Neuronal stem cell (in vitro differentiated cells): ENCODE results near the gene TFF3.

Experiments used
- DNase-seq: peaks from one replicate; pipeline ENCODE4 v3.0.0-alpha.2; 2013; ENCODE audit warnings: low spot score
- H2AFZ ChIP-seq: one replicate; pipeline ENCODE4 v1.6.1; 2013; ENCODE audit warnings: mild to moderate bottlenecking, low read length, inconsistent platforms
- H2AK5ac ChIP-seq: 2 replicates; pipeline ENCODE4 v1.6.1; 2013; ENCODE audit warnings: low read depth, mild to moderate bottlenecking, inconsistent platforms, low read length, moderate library complexity, mixed read lengths
- H2BK120ac ChIP-seq: 2 replicates; pipeline ENCODE4 v1.6.1; 2013; ENCODE audit warnings: low read depth, mild to moderate bottlenecking, inconsistent platforms, low read length, moderate library complexity, mixed read lengths
- H2BK12ac ChIP-seq: one replicate; pipeline ENCODE4 v1.6.1; 2013; ENCODE audit warnings: low read length, inconsistent platforms
- H2BK15ac ChIP-seq: 2 replicates; pipeline ENCODE4 v1.6.1; 2013; ENCODE audit warnings: mild to moderate bottlenecking, low read length, inconsistent platforms, mixed read lengths
- H2BK5ac ChIP-seq: one replicate; pipeline ENCODE4 v1.6.1; 2013; ENCODE audit warnings: inconsistent platforms, mild to moderate bottlenecking, low read length, moderate library complexity
- H3K14ac ChIP-seq: one replicate; pipeline ENCODE4 v1.6.1; 2013; ENCODE audit warnings: low read length, inconsistent platforms
- H3K18ac ChIP-seq: 2 replicates; pipeline ENCODE4 v1.6.1; 2013; ENCODE audit warnings: low read length, inconsistent platforms
- H3K23ac ChIP-seq: 2 replicates; pipeline ENCODE4 v1.6.1; 2013; ENCODE audit warnings: low read depth, mild to moderate bottlenecking, mixed read lengths, low read length, inconsistent platforms; ENCODE audit not compliant: poor library complexity
- H3K27ac ChIP-seq: replicated peaks from 3 replicates; pipeline ENCODE4 v1.5.1; 2013; ENCODE audit warnings: low read length, inconsistent platforms
- H3K27me3 ChIP-seq, 3 experiments: 2 replicates each; pipeline ENCODE4 v1.6.1; 2013; ENCODE audit warnings: low read length in 3 of 3, mild to moderate bottlenecking in 2 of 3, inconsistent platforms in 1 of 3, low read depth in 1 of 3, mixed read lengths in 1 of 3, moderate library complexity in 1 of 3; ENCODE audit not compliant: control insufficient read depth in 3 of 3, insufficient read depth in 3 of 3
- H3K36me3 ChIP-seq, 2 donors: replicated peaks in 1 of 2; 2 replicates each; pipeline ENCODE4 v1.6.1; 2013; ENCODE audit warnings: low read length in 2 of 2; ENCODE audit not compliant: control insufficient read depth in 2 of 2, insufficient read depth in 2 of 2
- H3K4ac ChIP-seq: 2 replicates; pipeline ENCODE4 v1.6.1; 2013; ENCODE audit warnings: inconsistent platforms, mild to moderate bottlenecking, low read length, moderate library complexity
- H3K4me1 ChIP-seq, 2 donors: 1 replicate in 1 of 2; 2 replicates in 1 of 2; pipeline ENCODE4 v1.6.1; 2013; ENCODE audit warnings: low read length in 2 of 2, low read depth in 1 of 2; ENCODE audit not compliant: control insufficient read depth in 2 of 2, insufficient read depth in 1 of 2
- H3K4me2 ChIP-seq: one replicate; pipeline ENCODE4 v1.6.1; 2013; ENCODE audit warnings: mild to moderate bottlenecking, low read length, inconsistent platforms; ENCODE audit not compliant: insufficient read depth, poor library complexity, severe bottlenecking
- H3K4me3 ChIP-seq, 2 donors: 2 replicates each; pipeline ENCODE4 v1.5.1; 2013; ENCODE audit warnings: low read length in 2 of 2, mild to moderate bottlenecking in 2 of 2, inconsistent platforms in 1 of 2, moderate library complexity in 1 of 2
- H3K79me1 ChIP-seq: one replicate; pipeline ENCODE4 v1.6.1; 2013; ENCODE audit warnings: low read depth, mild to moderate bottlenecking, inconsistent platforms, low read length, moderate library complexity
- H3K9ac ChIP-seq: one replicate; pipeline ENCODE4 v1.6.1; 2013; ENCODE audit warnings: mild to moderate bottlenecking, low read depth, low read length, inconsistent platforms; ENCODE audit not compliant: poor library complexity
- H3K9me3 ChIP-seq, 2 donors: replicated peaks in 1 of 2; 2 replicates each; pipeline versions ENCODE3 to v1.6.1; 2013; ENCODE audit warnings: low read length in 2 of 2, mild to moderate bottlenecking in 2 of 2, inconsistent platforms in 1 of 2, low read depth in 1 of 2, mixed read lengths in 1 of 2, moderate library complexity in 1 of 2; ENCODE audit not compliant: control insufficient read depth in 2 of 2, insufficient read depth in 1 of 2
- H4K8ac ChIP-seq: one replicate; pipeline ENCODE4 v1.6.1; 2013; ENCODE audit warnings: low read depth, mild to moderate bottlenecking, inconsistent platforms, low read length, moderate library complexity
- H4K91ac ChIP-seq: one replicate; pipeline ENCODE4 v1.6.1; 2013; ENCODE audit warnings: low read length, low read depth, mild to moderate bottlenecking, inconsistent platforms; ENCODE audit not compliant: poor library complexity
- WGBS, 2 donors: extraction: QIAGEN DNeasy Blood & Tissue Kit; methylation state at CpG; one replicate each; pipeline ENCODE4 v1.1.7; 2013; ENCODE audit warnings: missing lambda C conversion rate in 2 of 2, mixed read lengths in 1 of 2; ENCODE audit not compliant: insufficient read length in 2 of 2, insufficient replicate concordance in 1 of 2; ENCODE audit errors: extremely low coverage in 2 of 2; 5-methylcytosine and 5-hydroxymethylcytosine counted together

TFF3 gene

GRCh38 chr21:42311816-42312625, 3.2 kb downstream of the TFF3 start:
- Histone ChIP-seq H3K18ac (no peak overlapping the region), H4K8ac (no peak overlapping the region), H2AK5ac (peak overlapping the region; percentile 40), H3K9ac (no peak overlapping the region), H4K91ac (no peak overlapping the region), H3K79me1 (no peaks in the 10 kb centered on the region), H3K36me3 (no peaks in the 10 kb centered on the region), H3K9me3 (no peaks in the 10 kb centered on the region), H3K4me2 (no peak overlapping the region), H2BK5ac (no peak overlapping the region), H2AFZ (no peak overlapping the region), H3K14ac (no peak overlapping the region), H2BK120ac (no peak overlapping the region), H3K27me3 (peaks cover 0 to 50% (median 2%) of the 10 kb centered on the region in 3 experiments), H3K4me3 (no peak overlapping the region), H3K23ac (no peak overlapping the region), H3K4me1 (peaks cover 0 to 16% of the 10 kb centered on the region in 2 donors), H3K27ac (no peak overlapping the region), H2BK12ac (no peak overlapping the region), H3K4ac (no peak overlapping the region), H2BK15ac (no peak overlapping the region)
- no CpG with 5 or more reads among the region's 21 CpGs for WGBS, 2 donors
- DNase-seq = no peak

- no peak overlapping the region for H3K9ac ChIP-seq
- no peak overlapping the region for H2BK12ac ChIP-seq
- no peaks in the 10 kb centered on the region for H3K36me3 ChIP-seq
- H3K4me3 ChIP-seq = no peak overlapping the region
- no peak overlapping the region for H2BK120ac ChIP-seq
- H3K79me1 ChIP-seq = no peaks in the 10 kb centered on the region
- no peak overlapping the region for H2AK5ac ChIP-seq
- DNase-seq = no peak
- no peak overlapping the region for H2AFZ ChIP-seq
- peaks cover 0 to 50% (median 2%) of the 10 kb centered on the region in 3 experiments for H3K27me3 ChIP-seq
- no peak overlapping the region for H3K14ac ChIP-seq
- H4K8ac ChIP-seq = no peak overlapping the region
- H3K27ac ChIP-seq = no peak overlapping the region
- no peak overlapping the region for H3K4me2 ChIP-seq
- peak overlapping the region; percentile 40 for H3K18ac ChIP-seq
- WGBS, 2 donors = no CpG with 5 or more reads among the region's 14 CpGs
- H3K4me1 ChIP-seq = peaks cover 0 to 14% of the 10 kb centered on the region in 2 donors
- no peak overlapping the region for H3K4ac ChIP-seq
- H3K23ac ChIP-seq = no peak overlapping the region
- no peak overlapping the region for H2BK15ac ChIP-seq
- no peak overlapping the region for H4K91ac ChIP-seq
- H3K9me3 ChIP-seq = no peaks in the 10 kb centered on the region
- no peak overlapping the region for H2BK5ac ChIP-seq
Observed at GRCh38 chr21:42311160-42311559, 4.0 kb downstream of the TFF3 start.

- Histone ChIP-seq H3K9ac (peak overlapping the region; percentile 27), H2BK12ac (no peak overlapping the region), H3K4ac (no peak overlapping the region), H3K36me3 (no peaks in the 10 kb centered on the region), H3K27me3 (peaks cover 0 to 49% (median 2%) of the 10 kb centered on the region in 3 experiments), H2BK120ac (no peak overlapping the region), H3K9me3 (no peaks in the 10 kb centered on the region), H3K79me1 (no peaks in the 10 kb centered on the region), H3K4me3 (no peak overlapping the region), H2AFZ (no peak overlapping the region), H3K14ac (peak overlapping the region; percentile 11), H3K4me1 (peaks cover 0 to 12% of the 10 kb centered on the region in 2 donors), H2AK5ac (peak overlapping the region; percentile 60), H3K27ac (no peak overlapping the region), H2BK15ac (no peak overlapping the region), H4K91ac (no peak overlapping the region), H2BK5ac (no peak overlapping the region), H3K4me2 (no peak overlapping the region), H3K23ac (no peak overlapping the region), H3K18ac (peak overlapping the region; percentile 25), H4K8ac (no peak overlapping the region)
- no CpG with 5 or more reads among the region's 12 CpGs for WGBS, 2 donors
- DNase-seq = no peak
Observed at GRCh38 chr21:42310411-42311001, 4.7 kb downstream of the TFF3 start.

GRCh38 chr21:42309753-42310213, 5.4 kb downstream of the TFF3 start:
- H4K91ac ChIP-seq = no peak overlapping the region
- H2BK12ac ChIP-seq = no peak overlapping the region
- no peak overlapping the region for H2BK120ac ChIP-seq
- peak; percentile 80 for DNase-seq
- no peaks in the 10 kb centered on the region for H3K36me3 ChIP-seq
- no peak overlapping the region for H2BK15ac ChIP-seq
- H3K4me1 ChIP-seq = peaks cover 0 to 6% of the 10 kb centered on the region in 2 donors
- peak overlapping the region; percentile 20 for H3K18ac ChIP-seq
- no peak overlapping the region for H4K8ac ChIP-seq
- H3K79me1 ChIP-seq = no peaks in the 10 kb centered on the region
- no peak overlapping the region for H2BK5ac ChIP-seq
- peak overlapping the region; percentile 80 for H3K4me2 ChIP-seq
- no CpG with 5 or more reads among the region's 22 CpGs for WGBS, 2 donors
- peak overlapping the region; percentile 60 for H2AK5ac ChIP-seq
- H3K4ac ChIP-seq = no peak overlapping the region
- H3K4me3 ChIP-seq = peak overlapping the region in 1 of 2 donors; percentile 49
- no peak overlapping the region for H3K9ac ChIP-seq
- no peak overlapping the region for H3K27ac ChIP-seq
- H2AFZ ChIP-seq = peak overlapping the region; percentile 41
- H3K27me3 ChIP-seq = peaks cover 0 to 42% (median 2%) of the 10 kb centered on the region in 3 experiments
- H3K14ac ChIP-seq = no peak overlapping the region
- H3K9me3 ChIP-seq = no peaks in the 10 kb centered on the region
- no peak overlapping the region for H3K23ac ChIP-seq
